AG10803 (cell line): ENCODE measurements around the gene FAM131C.

Experiments
- DNase-seq: peaks from one replicate; pipeline ENCODE4 v3.0.0; 2010; ENCODE audit warnings: low read depth
- H3K4me3 ChIP-seq: 2 replicates; pipeline ENCODE4 v1.5.1; 2011; ENCODE audit warnings: mild to moderate bottlenecking, low read length, control low read depth
- CTCF ChIP-seq: conservative IDR thresholded peaks from 2 replicates; pipeline ENCODE4 v1.5.1; 2011; ENCODE audit warnings: mild to moderate bottlenecking, low read length, control low read depth, inconsistent platforms

The FAM131C gene

DNA sequence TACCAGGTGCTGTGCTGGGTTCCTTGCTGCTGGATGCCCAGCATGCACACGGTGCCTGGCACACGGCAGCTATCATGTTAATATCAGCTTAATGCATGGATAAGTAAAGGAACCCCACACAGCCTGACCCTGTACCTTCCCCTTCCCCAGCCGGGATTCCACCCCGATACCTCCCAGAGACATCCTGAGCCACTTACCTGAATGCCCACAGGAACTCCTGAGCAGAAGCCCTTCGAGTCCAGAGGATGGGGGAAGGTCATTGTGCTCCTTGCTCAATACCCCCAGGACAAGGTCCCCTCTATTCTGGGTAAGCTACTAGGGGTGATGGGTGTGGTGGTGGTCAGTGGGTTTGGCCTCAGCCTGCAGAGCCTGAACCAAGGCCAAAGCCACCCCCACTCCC lies 1.4 kb downstream of the FAM131C start:
- DNase-seq, result no peak
- no peak for TF ChIP-seq CTCF
- no peak overlapping the region for H3K4me3 ChIP-seq

DNA sequence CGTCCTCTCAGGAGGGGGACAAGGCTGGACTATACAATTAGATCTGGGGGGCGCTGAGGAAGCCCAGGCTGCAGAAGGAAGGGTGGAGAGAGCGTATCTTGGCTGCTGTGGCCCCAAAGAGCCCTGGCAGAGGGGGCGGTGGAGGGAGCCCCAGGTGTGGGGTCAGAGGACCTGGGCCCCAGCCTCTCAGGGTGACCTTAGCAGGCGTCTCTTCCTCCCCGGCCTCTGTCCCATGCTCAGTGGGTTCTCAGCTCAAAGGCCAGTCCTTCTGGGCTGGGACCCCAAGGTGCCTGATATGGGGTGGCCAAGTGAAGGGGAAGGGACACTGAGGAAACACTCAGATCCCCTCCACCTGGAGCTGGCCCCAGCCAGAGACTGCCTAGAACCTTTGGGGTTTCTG lies 1.8 kb downstream of the FAM131C start:
- no peak overlapping the region for H3K4me3 ChIP-seq
- no peak for DNase-seq
- TF ChIP-seq CTCF, result no peak

DNA sequence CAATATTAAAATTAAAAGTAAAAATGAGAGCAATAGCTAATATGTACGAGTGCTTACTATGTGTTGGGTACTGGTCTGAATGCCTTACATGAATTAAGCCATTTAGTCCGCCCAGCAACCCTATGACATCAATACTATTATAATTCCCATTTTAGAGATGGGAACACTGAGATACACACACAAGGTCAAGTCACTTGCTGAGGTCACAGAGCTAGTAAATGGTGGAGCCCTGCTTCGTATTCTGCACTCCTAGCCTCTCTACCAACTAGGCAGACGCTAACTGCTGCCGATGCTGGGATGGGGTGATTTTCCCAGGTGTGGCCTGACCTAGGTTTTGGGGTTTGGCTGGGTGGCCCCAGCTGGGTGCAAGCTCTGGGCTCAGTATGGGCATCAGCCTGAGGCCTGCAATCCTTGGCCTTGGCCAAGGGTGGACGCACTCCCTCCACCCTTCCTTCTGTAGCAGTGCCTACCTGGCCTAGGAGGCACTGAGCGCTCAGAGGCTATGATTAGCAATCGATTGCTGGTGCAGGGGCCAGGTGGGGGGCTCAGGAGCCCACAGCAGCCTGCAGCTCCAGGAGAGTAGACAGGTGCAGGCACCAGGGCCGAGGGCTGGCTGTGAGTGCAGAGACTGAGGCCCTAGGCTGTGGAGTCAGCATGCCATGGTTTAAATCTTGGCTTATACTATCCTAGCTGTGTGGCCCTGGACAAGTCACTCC lies 2.7 kb downstream of the FAM131C start:
- H3K4me3 ChIP-seq, result no peak overlapping the region
- no peak for DNase-seq
- no peak for TF ChIP-seq CTCF

DNA sequence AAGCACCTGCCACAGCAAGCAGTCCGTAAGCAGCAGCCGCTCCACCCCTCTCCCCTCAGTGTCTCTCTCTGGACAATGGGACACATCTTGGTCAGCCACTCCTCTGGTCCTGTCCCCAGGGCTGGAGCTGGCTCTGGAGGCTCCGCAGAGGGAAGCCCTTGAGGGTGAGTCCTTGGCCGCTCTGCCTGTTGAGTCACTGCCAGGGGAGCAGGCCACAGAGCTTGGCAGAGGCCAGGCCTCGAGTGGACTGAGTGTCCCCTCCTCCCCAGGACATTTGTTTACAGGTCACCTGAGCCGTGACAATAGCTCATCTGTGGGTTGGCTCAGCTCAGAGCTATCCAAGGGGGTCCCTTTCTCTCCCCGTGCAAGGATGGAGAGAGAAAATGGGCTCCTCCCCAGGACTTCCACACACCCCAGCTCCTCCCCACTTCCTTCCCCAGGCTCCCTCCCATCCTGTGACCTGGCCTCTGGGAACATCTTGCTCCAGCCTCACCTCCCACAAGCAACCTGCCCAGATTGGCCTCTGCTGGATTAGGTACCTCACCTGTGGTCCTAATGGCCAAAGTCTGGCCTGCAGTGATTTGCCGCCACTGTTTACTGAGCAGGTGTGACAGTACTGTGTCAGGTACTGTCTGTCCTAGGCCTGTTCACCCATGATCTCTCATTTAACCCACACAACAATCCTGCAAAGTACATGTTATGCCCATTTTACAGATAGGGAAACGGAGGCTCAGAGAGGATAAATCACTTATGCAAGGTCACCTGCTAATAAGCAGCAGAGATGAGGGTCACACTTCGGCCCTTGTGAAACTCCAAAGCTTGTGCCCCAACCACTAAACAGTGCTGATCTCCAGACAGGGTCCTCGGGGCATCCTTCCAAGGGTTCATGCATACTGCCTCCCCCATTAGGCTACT lies 4.8 kb downstream of the FAM131C start:
- no peak overlapping the region for H3K4me3 ChIP-seq
- no peak for TF ChIP-seq CTCF
- DNase-seq, result peak; percentile 34

GRCh38 chr1:16067933-16068332 lies 5.5 kb downstream of the FAM131C start:
- TF ChIP-seq CTCF, result no peak
- no peak overlapping the region for H3K4me3 ChIP-seq
- DNase-seq, result no peak

- no peak overlapping the region for H3K4me3 ChIP-seq
- DNase-seq, result no peak
- no peak for TF ChIP-seq CTCF
Observed at GRCh38 chr1:16067127-16067768, 6.2 kb downstream of the FAM131C start.

DNA sequence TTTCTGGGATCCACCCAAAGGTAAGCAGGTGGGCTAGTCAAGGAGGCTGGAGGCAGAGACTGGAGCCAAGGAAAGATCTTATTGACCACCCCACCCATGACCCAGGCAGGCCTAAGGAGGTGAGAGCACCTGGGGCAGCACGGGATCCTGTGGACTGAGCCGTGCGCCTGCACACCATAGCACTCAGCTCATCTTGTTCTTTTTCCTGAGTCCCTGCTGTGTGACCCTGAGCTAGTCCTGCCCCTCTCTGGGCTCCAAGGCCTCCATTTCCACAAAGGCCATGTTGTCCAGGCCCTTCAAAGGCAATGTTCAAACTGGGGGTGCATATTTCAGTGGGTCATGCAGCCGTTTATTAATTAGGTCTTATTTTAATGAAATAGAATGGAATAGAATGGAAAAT lies 7.2 kb downstream of the FAM131C start:
- no peak for DNase-seq
- no peak for TF ChIP-seq CTCF
- no peak overlapping the region for H3K4me3 ChIP-seq
